GM19043 (cell line): ENCODE data around the gene LCE6A.

Experiments
- ATAC-seq: cut with Tn5 transposase; IDR thresholded peaks from one replicate; pipeline ENCODE4 v1.9.1; 2021; ENCODE audit warnings: low read depth; ENCODE audit not compliant: unreplicated experiment

LCE6A gene

DNA sequence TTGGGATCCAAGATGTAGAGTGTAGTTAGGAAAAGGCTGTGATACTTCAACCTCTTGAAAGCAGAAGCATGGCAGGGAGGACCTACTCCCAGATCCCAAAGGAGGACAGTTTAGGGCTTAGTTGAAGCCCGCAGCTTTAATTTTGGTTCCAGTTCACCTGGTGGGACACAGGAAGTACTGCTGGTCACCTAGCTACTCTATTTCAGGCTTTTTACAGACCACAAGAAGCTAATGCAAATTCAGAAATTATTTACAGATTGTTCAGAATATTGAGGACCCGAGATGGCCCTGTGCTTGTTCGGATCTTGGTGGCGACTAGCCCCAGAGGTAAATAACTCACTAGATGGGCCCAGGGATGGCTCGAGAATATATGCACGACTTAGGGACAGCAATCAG, 29.1 kb downstream of the LCE6A start:
- ATAC-seq, result no peak

DNA sequence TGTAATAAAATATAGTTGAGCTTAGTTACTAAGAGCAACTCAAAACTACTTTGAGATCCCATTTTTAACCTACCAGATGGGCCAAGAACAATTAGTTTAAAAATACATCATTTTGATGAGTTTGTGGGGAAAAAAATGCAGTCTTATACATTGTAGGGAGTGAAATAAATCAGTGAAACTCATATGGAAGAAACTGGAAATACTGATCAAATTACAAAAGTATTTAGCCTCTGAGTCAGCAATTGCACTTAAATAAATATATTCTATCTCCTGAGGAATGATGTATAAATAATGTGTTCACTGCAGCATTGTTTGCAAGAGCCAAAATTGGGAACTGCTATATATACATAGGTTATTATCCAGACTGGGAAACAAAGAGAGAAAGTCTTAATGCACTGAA, 30.8 kb downstream of the LCE6A start:
- ATAC-seq, result no peak

DNA sequence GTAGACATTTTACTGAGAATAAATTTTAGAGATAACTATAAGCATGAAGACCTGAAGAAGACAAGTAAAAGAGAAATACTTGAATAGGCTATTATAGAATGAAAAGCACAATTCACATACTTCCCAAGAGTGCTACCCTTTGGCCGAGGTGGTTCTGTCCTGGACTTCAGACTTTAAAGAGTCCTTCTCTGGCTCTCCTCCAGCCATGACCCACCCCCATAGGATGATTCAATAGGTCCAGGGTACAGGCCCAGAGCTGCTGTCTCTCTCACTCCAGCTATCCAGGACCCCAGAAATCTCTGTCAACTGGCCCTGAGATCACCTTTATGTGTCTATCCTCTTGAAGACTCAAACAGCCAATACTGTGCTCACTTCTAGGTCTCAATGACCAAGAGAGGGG, 34.2 kb downstream of the LCE6A start:
- no peak for ATAC-seq

DNA sequence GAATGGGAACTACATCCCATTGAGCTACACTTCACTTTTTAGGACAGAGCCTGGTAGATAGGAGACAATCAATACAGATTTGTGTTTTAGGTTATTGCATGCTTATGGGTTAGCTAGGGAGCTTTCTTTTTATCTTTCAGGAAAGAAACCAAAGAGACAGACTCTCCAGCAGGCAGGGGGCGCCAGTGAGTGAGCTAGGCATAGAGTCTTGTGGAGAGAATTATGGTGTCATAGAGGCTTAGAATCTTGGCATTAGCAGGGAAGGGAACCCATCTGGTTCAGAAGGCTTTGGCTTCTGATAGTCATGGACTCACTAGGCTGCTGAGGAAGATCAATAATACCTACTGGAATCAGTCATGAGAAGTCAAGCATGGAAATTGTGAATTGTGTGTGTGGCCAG, 35.4 kb downstream of the LCE6A start, which contains the start of gene SMCP:
Gene SMCP, plus strand, starts transcription at position 281 of the 400 bp plus-strand sequence. CDS start 6,101 bp downstream, outside the sequence.
- ATAC-seq, result no peak

DNA sequence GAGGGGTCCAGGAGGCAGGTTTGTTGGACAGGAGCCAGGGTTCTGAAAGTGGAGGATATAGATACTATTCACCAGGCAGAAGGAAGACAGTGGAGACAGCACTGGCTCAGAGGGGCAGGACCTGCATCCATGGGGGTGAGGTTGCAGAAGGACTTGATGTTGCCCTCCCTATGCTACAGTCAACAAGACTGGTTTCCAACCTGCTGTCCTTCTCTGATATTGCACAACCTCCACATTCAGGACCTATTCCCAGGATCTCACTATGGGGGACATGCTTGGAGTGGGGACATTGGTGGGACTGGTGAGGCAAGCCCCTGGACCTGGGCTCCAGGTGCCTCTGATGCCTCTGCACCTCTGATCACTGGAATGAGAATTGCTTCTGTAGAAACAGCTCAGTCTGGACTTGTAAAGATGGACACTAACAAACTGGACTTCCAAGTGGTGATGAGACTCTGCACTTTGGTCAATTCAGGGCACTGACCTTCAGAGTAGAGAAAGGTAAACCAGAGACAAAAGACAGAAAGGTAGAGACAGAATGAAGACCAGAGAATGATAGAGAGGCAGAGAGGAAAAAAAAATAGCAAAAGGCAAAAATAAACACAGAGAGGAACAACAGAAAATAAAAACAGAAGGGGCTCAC, 37.0 kb downstream of the LCE6A start:
- ATAC-seq, result no peak

DNA sequence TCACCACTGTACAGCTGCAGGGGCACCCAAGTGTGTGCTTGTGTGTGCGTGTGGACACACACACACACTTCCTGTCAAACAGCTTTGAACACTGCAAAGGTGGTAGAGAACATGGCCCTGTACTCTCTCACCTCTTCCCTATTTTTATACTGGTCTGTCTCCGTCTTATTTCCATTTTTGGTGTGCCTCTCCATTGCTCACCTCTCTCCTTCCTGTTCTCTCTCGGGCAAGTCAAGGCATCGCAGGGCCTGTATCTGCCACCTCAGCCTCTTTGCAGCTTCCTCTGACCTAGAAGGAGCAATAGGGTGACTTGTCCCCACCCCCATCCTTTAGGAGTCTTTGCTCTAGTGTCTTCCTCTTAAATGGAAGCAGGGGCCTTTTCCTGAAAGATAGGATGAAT, 37.7 kb downstream of the LCE6A start:
- ATAC-seq, result no peak

DNA sequence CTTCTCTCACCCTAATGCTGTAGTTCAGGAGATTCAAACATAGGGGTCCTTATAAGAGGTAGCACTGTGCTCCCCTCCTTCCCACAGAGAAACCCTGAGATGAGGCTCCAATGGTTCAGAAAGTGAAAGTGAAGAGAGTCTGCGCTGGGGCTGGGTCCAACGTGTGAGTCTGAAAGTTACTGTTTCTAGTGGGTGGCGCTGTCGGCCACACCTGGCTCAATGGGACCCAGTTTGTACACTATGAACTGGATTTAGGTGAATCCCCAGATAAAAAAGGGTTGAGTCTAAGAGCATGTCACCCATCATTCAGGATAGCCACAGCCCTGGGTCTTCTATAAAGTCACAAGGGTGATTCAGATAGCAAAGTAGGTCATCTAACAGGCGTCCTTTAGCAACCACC, 38.3 kb downstream of the LCE6A start:
- no peak for ATAC-seq

DNA sequence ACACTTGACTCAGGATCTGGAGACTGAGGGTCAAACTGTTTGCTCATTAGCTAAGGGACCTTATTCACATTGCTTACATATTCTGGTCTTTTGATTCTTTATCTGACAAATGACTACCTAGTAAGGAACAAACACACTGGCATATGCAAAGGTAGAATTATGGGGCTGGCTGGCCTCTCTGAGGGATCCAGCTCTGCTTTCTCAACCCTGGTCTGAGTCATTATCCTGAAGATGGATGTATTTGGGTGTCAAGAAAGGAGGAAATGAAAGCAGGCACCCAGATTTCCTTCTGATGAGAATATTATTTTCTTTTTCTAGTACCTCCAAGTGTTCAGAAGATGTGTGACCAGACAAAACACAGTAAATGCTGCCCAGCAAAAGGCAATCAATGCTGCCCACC, 41.4 kb downstream of the LCE6A start:
- no peak for ATAC-seq

DNA sequence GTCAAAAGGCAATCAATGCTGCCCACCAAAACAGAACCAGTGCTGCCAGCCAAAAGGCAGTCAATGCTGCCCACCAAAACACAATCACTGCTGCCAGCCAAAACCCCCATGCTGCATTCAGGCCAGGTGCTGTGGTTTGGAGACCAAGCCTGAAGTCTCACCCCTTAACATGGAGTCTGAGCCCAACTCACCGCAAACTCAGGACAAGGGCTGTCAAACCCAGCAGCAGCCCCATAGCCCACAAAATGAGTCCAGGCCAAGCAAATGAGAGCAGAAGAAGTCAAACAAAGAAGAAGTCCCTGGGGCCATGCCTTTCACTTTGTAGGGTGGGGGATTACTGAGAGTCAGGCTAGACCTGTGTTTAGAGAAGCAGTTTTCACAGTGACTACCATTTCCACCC, 41.9 kb downstream of the LCE6A start:
- no peak for ATAC-seq

DNA sequence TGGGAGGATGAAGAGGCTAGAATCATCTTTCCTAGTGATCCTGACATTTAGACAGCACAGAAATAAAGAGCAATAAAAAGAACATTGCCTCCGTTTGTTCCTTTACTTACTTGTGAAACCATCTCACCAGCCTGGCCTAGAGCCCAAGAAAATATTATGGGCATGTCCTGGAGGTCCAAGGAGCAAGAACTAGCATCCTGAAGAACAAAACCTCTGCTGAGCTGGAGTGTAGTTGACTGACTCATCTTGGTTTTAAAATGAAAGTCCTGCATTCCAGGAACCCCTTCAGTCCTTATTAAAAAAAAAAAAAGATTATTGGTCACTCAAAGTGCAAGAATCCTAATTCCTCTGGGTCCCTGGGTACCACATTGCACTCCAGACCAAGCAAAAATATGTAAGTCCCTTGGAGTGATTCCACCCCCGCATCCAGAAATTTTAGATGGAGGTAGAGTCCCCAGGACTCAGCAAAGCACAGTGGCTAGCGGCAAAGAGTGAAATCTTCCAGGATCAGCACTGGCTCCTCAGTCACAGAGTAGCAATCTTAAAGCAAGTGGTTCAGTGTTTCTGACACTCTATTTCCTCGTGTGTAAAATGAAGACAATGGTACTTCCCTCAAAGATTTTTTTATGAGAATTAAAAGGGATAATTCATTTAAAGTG, 42.4 kb downstream of the LCE6A start:
- ATAC-seq, result no peak

DNA sequence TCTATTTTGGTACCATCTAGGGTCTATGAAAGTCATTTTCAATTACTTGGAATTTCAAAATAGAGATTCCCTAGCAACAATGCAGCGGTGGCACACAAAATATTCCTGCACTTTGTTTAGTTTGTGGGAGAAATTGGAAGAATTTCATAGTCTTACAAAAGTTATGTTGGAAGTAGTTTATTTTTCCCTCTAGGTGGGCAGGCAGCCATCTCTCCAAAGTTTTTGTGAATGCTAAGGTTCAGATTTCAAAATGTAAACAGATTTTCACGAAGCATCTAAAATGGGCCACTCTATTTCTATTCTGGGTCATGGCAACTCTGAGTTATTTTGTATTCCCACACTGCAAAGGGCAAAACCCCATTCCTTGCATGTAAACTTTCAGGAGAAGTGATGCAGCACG, 43.4 kb downstream of the LCE6A start:
- ATAC-seq, result no peak

DNA sequence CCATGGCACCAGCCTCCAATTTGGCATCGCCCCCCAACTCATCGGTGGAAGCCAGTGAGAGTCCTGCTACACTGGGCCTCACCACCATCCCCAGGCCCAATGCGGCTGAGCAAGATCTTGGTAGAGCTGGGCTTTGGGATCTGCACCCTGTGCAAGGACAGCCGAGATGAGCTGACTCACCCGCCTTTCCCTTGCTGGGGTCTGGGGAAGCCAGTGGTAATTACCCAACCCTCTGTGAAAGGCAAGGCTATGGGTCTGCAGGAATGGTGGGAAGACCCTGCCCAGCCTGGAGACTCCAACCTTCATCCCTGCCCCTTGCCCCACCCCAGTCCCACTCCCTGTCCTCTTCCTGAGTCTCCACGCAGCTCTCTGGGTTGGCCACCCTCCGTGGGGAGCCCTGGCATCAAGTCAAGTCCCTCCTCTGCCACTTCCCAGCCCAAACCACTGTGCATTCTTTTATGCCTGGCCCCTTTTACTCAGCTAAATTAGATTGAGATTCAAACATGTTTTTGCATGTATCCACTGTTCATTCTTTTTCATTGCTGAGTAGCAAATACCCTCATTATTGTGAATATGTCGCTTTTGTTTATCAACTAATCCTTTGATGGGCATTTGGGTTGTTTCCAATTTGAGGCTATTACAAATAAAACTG, 44.2 kb downstream of the LCE6A start:
- ATAC-seq, result no peak

DNA sequence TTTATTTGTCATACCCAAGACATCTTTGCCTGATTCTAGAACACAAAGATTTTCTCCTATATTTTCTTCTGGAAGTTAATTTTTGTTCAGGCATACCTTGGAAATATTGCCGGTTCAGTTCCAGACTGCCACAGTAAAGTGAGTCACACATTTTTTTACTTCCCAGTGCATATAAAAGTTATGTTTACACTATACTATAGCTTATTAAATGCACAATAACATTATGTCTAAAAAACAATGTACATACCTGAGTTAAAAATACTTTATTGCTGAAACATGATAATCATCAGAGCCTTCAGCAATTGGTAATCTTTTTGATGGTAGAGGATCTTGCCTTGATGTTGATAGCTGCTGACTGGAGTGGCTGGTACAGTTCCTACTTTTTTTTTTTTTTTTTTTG, 45.5 kb downstream of the LCE6A start:
- ATAC-seq, result no peak
